Activated CD8-positive, alpha-beta T cell treated with anti-CD3 and anti-CD28 coated beads, Interleukin-2, amount 10 ng/mL, durations not matched to agents 7 days and 5 days (primary cell): ENCODE measurements around the gene NKAIN2. TPM values are rescaled to one million over a fixed set of nuclear protein-coding genes. Genes with fewer than 3 reads are reported as not detected.

ENCODE experiments used
- ATAC-seq: fragments of 150-1000 bp; cut with Tn5 transposase; one replicate; pipeline ENCODE4 v1.10.0; 2021; ENCODE audit warnings: moderate library complexity
- CTCF ChIA-PET: fragments of 350-600 bp; sonication (Branson Sonifier 250); formaldehyde crosslinking; loops from one replicate; lab custom pipeline; 2021; ENCODE audit warnings: antibody characterized with exemption; lab: Charles Lee
- POLR2A ChIA-PET: fragments of 350-600 bp; sonication (Branson Sonifier 250); formaldehyde crosslinking; loops from one replicate; lab custom pipeline; 2021; ENCODE audit warnings: antibody characterized with exemption; lab: Charles Lee
- DNase-seq: peaks from one replicate; pipeline ENCODE4 v3.0.0-alpha.2; 2020
- H3K27ac Mint-ChIP-seq: one replicate; pipeline ENCODE4 v1.8.0; 2021; ENCODE audit warnings: mild to moderate bottlenecking, mixed read lengths
- H3K27me3 Mint-ChIP-seq: one replicate; pipeline ENCODE4 v1.8.0; 2021; ENCODE audit warnings: low read depth, mixed read lengths
- H3K36me3 Mint-ChIP-seq: one replicate; pipeline ENCODE4 v1.8.0; 2021; ENCODE audit warnings: low read depth, mixed read lengths
- H3K4me1 Mint-ChIP-seq: one replicate; pipeline ENCODE4 v1.8.0; 2021; ENCODE audit warnings: low read depth, mixed read lengths
- H3K4me3 Mint-ChIP-seq: one replicate; pipeline ENCODE4 v1.8.0; 2021; ENCODE audit warnings: mild to moderate bottlenecking, mixed read lengths
- H3K9me3 Mint-ChIP-seq: one replicate; pipeline ENCODE4 v1.8.0; 2022; ENCODE audit warnings: mixed read lengths; ENCODE audit not compliant: insufficient read depth
- total RNA-seq, 2 experiments: library from RNA; stranded (reverse); gene quantifications; one replicate each; pipeline ENCODE4 v1.2.3, GENCODE V29; 2021

NKAIN2 gene
- total RNA-seq, 2 experiments from 2014 or later: not detected

- no peaks in the 10 kb centered on the region for H3K9me3 Mint-ChIP-seq
- H3K4me3 Mint-ChIP-seq: no peak overlapping the region
- no peaks in the 10 kb centered on the region for H3K4me1 Mint-ChIP-seq
- DNase-seq (no peak), ATAC-seq (no peak)
- CTCF ChIA-PET: no interaction called here
- no peak overlapping the region for H3K27ac Mint-ChIP-seq
- no peaks in the 10 kb centered on the region for H3K36me3 Mint-ChIP-seq
- no peaks in the 10 kb centered on the region for H3K27me3 Mint-ChIP-seq
- POLR2A ChIA-PET: no interaction called here
Measured at GRCh38 chr6:123940551-123940950, 136.9 kb downstream of the NKAIN2 start.

GRCh38 chr6:123941855-123942254 is 138.2 kb downstream of the NKAIN2 start:
- POLR2A ChIA-PET: no interaction called here

GRCh38 chr6:123945386-123945785 is 141.7 kb downstream of the NKAIN2 start:
- no peaks in the 10 kb centered on the region for H3K4me1 Mint-ChIP-seq
- no peak overlapping the region for H3K27ac Mint-ChIP-seq
- POLR2A ChIA-PET: no interaction called here
- no peak for DNase-seq
- CTCF ChIA-PET: no interaction called here
- no peaks in the 10 kb centered on the region for H3K9me3 Mint-ChIP-seq
- H3K27me3 Mint-ChIP-seq: no peaks in the 10 kb centered on the region
- ATAC-seq: no peak
- H3K4me3 Mint-ChIP-seq: no peak overlapping the region
- no peaks in the 10 kb centered on the region for H3K36me3 Mint-ChIP-seq

More at GRCh38 chr6:123941855-123942254, 138.2 kb downstream of the NKAIN2 start:
- Mint-ChIP-seq H3K36me3 (no peaks in the 10 kb centered on the region), H3K4me3 (no peak overlapping the region), H3K4me1 (no peaks in the 10 kb centered on the region), H3K27ac (no peak overlapping the region), H3K9me3 (no peaks in the 10 kb centered on the region), H3K27me3 (no peaks in the 10 kb centered on the region)
- ATAC-seq (no peak), DNase-seq (no peak)
- CTCF ChIA-PET: no interaction called here

- H3K27ac Mint-ChIP-seq: no peak overlapping the region
- no peak for ATAC-seq
- no peaks in the 10 kb centered on the region for H3K27me3 Mint-ChIP-seq
- no peak overlapping the region for H3K4me3 Mint-ChIP-seq
- no peaks in the 10 kb centered on the region for H3K36me3 Mint-ChIP-seq
- ChIA-PET POLR2A (no interaction called here), CTCF (no interaction called here)
- peaks cover 6% of the 10 kb centered on the region for H3K9me3 Mint-ChIP-seq
- no peaks in the 10 kb centered on the region for H3K4me1 Mint-ChIP-seq
- no peak for DNase-seq
Measured at GRCh38 chr6:123953920-123954319, 150.3 kb downstream of the NKAIN2 start.

GRCh38 chr6:123956492-123957139 is 153.0 kb downstream of the NKAIN2 start:
- no peaks in the 10 kb centered on the region for H3K36me3 Mint-ChIP-seq
- CTCF ChIA-PET: no interaction called here

GRCh38 chr6:123962508-123962907 is 158.8 kb downstream of the NKAIN2 start:
- Mint-ChIP-seq H3K27ac (no peak overlapping the region), H3K4me3 (no peak overlapping the region), H3K4me1 (no peaks in the 10 kb centered on the region), H3K9me3 (no peaks in the 10 kb centered on the region), H3K27me3 (no peaks in the 10 kb centered on the region), H3K36me3 (no peaks in the 10 kb centered on the region)
- DNase-seq (no peak), ATAC-seq (no peak)
- CTCF ChIA-PET: no interaction called here
- POLR2A ChIA-PET: no interaction called here

More at GRCh38 chr6:123956492-123957139, 153.0 kb downstream of the NKAIN2 start:
- POLR2A ChIA-PET: interaction anchor here (0.5 kb wide), 1 partner anchor 1554 kb away, joined by 4 read pairs; no protein-coding TSS in a partner anchor
- ATAC-seq: no peak
- H3K4me3 Mint-ChIP-seq: no peak overlapping the region
- H3K9me3 Mint-ChIP-seq: peaks cover 6% of the 10 kb centered on the region
- no peak overlapping the region for H3K27ac Mint-ChIP-seq
- H3K27me3 Mint-ChIP-seq: no peaks in the 10 kb centered on the region
- no peak for DNase-seq
- H3K4me1 Mint-ChIP-seq: no peaks in the 10 kb centered on the region

- POLR2A ChIA-PET: no interaction called here
- ATAC-seq: no peak
Measured at GRCh38 chr6:123965894-123966293, 162.2 kb downstream of the NKAIN2 start.

GRCh38 chr6:123966618-123967017 is 163.0 kb downstream of the NKAIN2 start:
- Mint-ChIP-seq H3K27me3 (no peaks in the 10 kb centered on the region), H3K36me3 (no peaks in the 10 kb centered on the region), H3K4me3 (no peak overlapping the region), H3K9me3 (no peaks in the 10 kb centered on the region), H3K27ac (no peak overlapping the region), H3K4me1 (no peaks in the 10 kb centered on the region)
- no peak for DNase-seq
- CTCF ChIA-PET: no interaction called here
- ATAC-seq: no peak
- POLR2A ChIA-PET: no interaction called here

More at GRCh38 chr6:123965894-123966293, 162.2 kb downstream of the NKAIN2 start:
- Mint-ChIP-seq H3K36me3 (no peaks in the 10 kb centered on the region), H3K4me1 (no peaks in the 10 kb centered on the region), H3K9me3 (no peaks in the 10 kb centered on the region), H3K4me3 (no peak overlapping the region), H3K27me3 (no peaks in the 10 kb centered on the region), H3K27ac (no peak overlapping the region)
- CTCF ChIA-PET: no interaction called here
- DNase-seq: no peak

- ATAC-seq (no peak), DNase-seq (no peak)
- no peaks in the 10 kb centered on the region for H3K9me3 Mint-ChIP-seq
- CTCF ChIA-PET: no interaction called here
- H3K4me3 Mint-ChIP-seq: no peak overlapping the region
- POLR2A ChIA-PET: no interaction called here
- no peaks in the 10 kb centered on the region for H3K27me3 Mint-ChIP-seq
- H3K36me3 Mint-ChIP-seq: no peaks in the 10 kb centered on the region
- no peak overlapping the region for H3K27ac Mint-ChIP-seq
- H3K4me1 Mint-ChIP-seq: no peaks in the 10 kb centered on the region
Measured at GRCh38 chr6:123967905-123968304, 164.2 kb downstream of the NKAIN2 start.

GRCh38 chr6:123972600-123973294 is 169.1 kb downstream of the NKAIN2 start:
- no peak overlapping the region for H3K4me3 Mint-ChIP-seq
- no peaks in the 10 kb centered on the region for H3K4me1 Mint-ChIP-seq
- DNase-seq (no peak), ATAC-seq (no peak)
- H3K27me3 Mint-ChIP-seq: no peaks in the 10 kb centered on the region
- POLR2A ChIA-PET: no interaction called here
- no peaks in the 10 kb centered on the region for H3K9me3 Mint-ChIP-seq
- CTCF ChIA-PET: no interaction called here
- H3K36me3 Mint-ChIP-seq: no peaks in the 10 kb centered on the region
- H3K27ac Mint-ChIP-seq: no peak overlapping the region

GRCh38 chr6:123980311-123980710 is 176.6 kb downstream of the NKAIN2 start:
- CTCF ChIA-PET: no interaction called here
- Mint-ChIP-seq H3K4me3 (no peak overlapping the region), H3K36me3 (no peaks in the 10 kb centered on the region), H3K27me3 (no peaks in the 10 kb centered on the region), H3K27ac (no peak overlapping the region), H3K4me1 (no peaks in the 10 kb centered on the region), H3K9me3 (no peaks in the 10 kb centered on the region)
- ATAC-seq (no peak), DNase-seq (no peak)
- POLR2A ChIA-PET: no interaction called here

GRCh38 chr6:123986938-123987337 is 183.3 kb downstream of the NKAIN2 start:
- ATAC-seq: no peak
- Mint-ChIP-seq H3K9me3 (no peaks in the 10 kb centered on the region), H3K27me3 (no peaks in the 10 kb centered on the region), H3K27ac (no peak overlapping the region), H3K4me1 (no peaks in the 10 kb centered on the region), H3K36me3 (no peaks in the 10 kb centered on the region), H3K4me3 (no peak overlapping the region)
- ChIA-PET POLR2A (no interaction called here), CTCF (no interaction called here)
- no peak for DNase-seq
